HTR-8/SVneo (cell line): ENCODE results near the gene SAFB.

Experiments
- DNase-seq: peaks from one replicate; pipeline ENCODE4 v3.0.0; 2011; ENCODE audit warnings: low spot score, mixed read lengths; ENCODE audit not compliant: insufficient read length
- FAIRE-seq: peaks from 2 replicates; lab custom pipeline; 2011; peaks lifted over from hg19 to GRCh38; lab: Jason Lieb, UNC

The SAFB gene

GRCh38 chr19:5622465-5623396 lies at the start of gene SAFB, which contains the start of gene SAFB2:
SAFB (plus strand) TSS chr19:5623083; CDS start chr19:5623206, 123 bp downstream.
SAFB2 (minus strand) TSS chr19:5622776; CDS start chr19:5622715, 61 bp downstream.
- DNase-seq: peak; percentile 98
- peak; percentile 99 for FAIRE-seq

GRCh38 chr19:5575590-5575989 lies 47.3 kb upstream of the SAFB start:
- FAIRE-seq: no peak

GRCh38 chr19:5578097-5578846 lies 44.6 kb upstream of the SAFB start:
- FAIRE-seq: no peak
- peak; percentile 75 for DNase-seq

More at GRCh38 chr19:5575590-5575989, 47.3 kb upstream of the SAFB start:
- DNase-seq: no peak

- no peak for DNase-seq
- FAIRE-seq: no peak
Measured at GRCh38 chr19:5579286-5579685, 43.6 kb upstream of the SAFB start.

GRCh38 chr19:5579697-5580096 lies 43.2 kb upstream of the SAFB start:
- no peak for DNase-seq
- FAIRE-seq: no peak

- FAIRE-seq: no peak
- no peak for DNase-seq
Measured at GRCh38 chr19:5580161-5580571, 42.7 kb upstream of the SAFB start.

- DNase-seq: no peak
- no peak for FAIRE-seq
Measured at GRCh38 chr19:5585461-5586299, 37.2 kb upstream of the SAFB start.

- no peak for FAIRE-seq
Measured at GRCh38 chr19:5586300-5587070, 36.4 kb upstream of the SAFB start.

GRCh38 chr19:5587071-5587455 lies 35.8 kb upstream of the SAFB start:
- DNase-seq: no peak
- no peak for FAIRE-seq

More at GRCh38 chr19:5586300-5587070, 36.4 kb upstream of the SAFB start:
- no peak for DNase-seq

GRCh38 chr19:5587661-5588060 lies 35.2 kb upstream of the SAFB start:
- DNase-seq (no peak), FAIRE-seq (no peak)

GRCh38 chr19:5588441-5588840 lies 34.4 kb upstream of the SAFB start:
- FAIRE-seq: no peak
- no peak for DNase-seq

GRCh38 chr19:5588906-5589676 lies 33.8 kb upstream of the SAFB start:
- FAIRE-seq: no peak
- no peak for DNase-seq

- DNase-seq: no peak
- no peak for FAIRE-seq
Measured at GRCh38 chr19:5590151-5590864, 32.6 kb upstream of the SAFB start.

GRCh38 chr19:5590865-5591154 lies 32.1 kb upstream of the SAFB start:
- DNase-seq: no peak
- no peak for FAIRE-seq

GRCh38 chr19:5591476-5591875 lies 31.4 kb upstream of the SAFB start:
- DNase-seq: no peak
- FAIRE-seq: no peak

GRCh38 chr19:5592531-5593342 lies 30.1 kb upstream of the SAFB start:
- DNase-seq: no peak
- no peak for FAIRE-seq
